HEK293T (cell line): ENCODE results near the gene SOX12.

Experiments
- CTCF ChIA-PET: fragments of 350-600 bp; formaldehyde crosslinking; extraction: SDS; loops from one replicate; lab custom pipeline; 2021; ENCODE audit warnings: antibody characterized with exemption, inconsistent platforms; lab: Yijun Ruan, JAX
- POLR2A ChIA-PET: fragments of 350-600 bp; formaldehyde crosslinking; extraction: SDS; loops from one replicate; lab custom pipeline; 2020; ENCODE audit warnings: antibody characterized with exemption, inconsistent platforms; lab: Yijun Ruan, JAX
- DNase-seq: peaks from one replicate; pipeline ENCODE4 v3.0.0; 2012; ENCODE audit warnings: mixed read lengths; ENCODE audit errors: extremely low spot score
- ARNT ChIP-seq: fragments of 450-650 bp; IDR thresholded peaks from 2 replicates; pipeline ENCODE4 v1.6.1; 2017; ENCODE audit warnings: mild to moderate bottlenecking
- BHLHE40 ChIP-seq: fragments of 450-650 bp; IDR thresholded peaks from 2 replicates; pipeline ENCODE4 v1.6.1; 2016; ENCODE audit warnings: mild to moderate bottlenecking, moderate library complexity, borderline replicate concordance
- CTBP1 ChIP-seq: fragments of 450-650 bp; IDR thresholded peaks from 2 replicates; pipeline ENCODE4 v1.6.1; 2016; ENCODE audit warnings: borderline replicate concordance
- ELF4 ChIP-seq: fragments of 450-650 bp; IDR thresholded peaks from 2 replicates; pipeline ENCODE4 v1.6.1; 2017; ENCODE audit warnings: antibody characterized with exemption
- FOXA1 ChIP-seq: fragments of 450-650 bp; IDR thresholded peaks from 2 replicates; pipeline ENCODE4 v1.6.1; 2016; ENCODE audit warnings: mild to moderate bottlenecking
- FOXK2 ChIP-seq: fragments of 450-650 bp; IDR thresholded peaks from 2 replicates; pipeline ENCODE4 v1.6.1; 2016; ENCODE audit warnings: mild to moderate bottlenecking
- FOXM1 ChIP-seq: fragments of 450-650 bp; IDR thresholded peaks from 2 replicates; pipeline ENCODE4 v1.6.1; 2017; ENCODE audit warnings: mild to moderate bottlenecking, borderline replicate concordance
- HDGF ChIP-seq: fragments of 450-650 bp; IDR thresholded peaks from 2 replicates; pipeline ENCODE4 v1.6.1; 2017; ENCODE audit warnings: antibody characterized with exemption, borderline replicate concordance
- L3MBTL2 ChIP-seq: fragments of 450-650 bp; conservative IDR thresholded peaks from 2 replicates; pipeline ENCODE4 v1.6.1; 2016; ENCODE audit warnings: mild to moderate bottlenecking
- LEF1 ChIP-seq: fragments of 450-650 bp; IDR thresholded peaks from 2 replicates; pipeline ENCODE4 v1.6.1; 2017; ENCODE audit warnings: mild to moderate bottlenecking, borderline replicate concordance
- NFRKB ChIP-seq: fragments of 450-650 bp; IDR thresholded peaks from 2 replicates; pipeline ENCODE4 v1.6.1; 2016; ENCODE audit warnings: mild to moderate bottlenecking, moderate library complexity
- PKNOX1 ChIP-seq: fragments of 450-650 bp; IDR thresholded peaks from 2 replicates; pipeline ENCODE4 v1.6.1; 2016
- SP1 ChIP-seq: fragments of 450-650 bp; IDR thresholded peaks from 2 replicates; pipeline ENCODE4 v1.6.1; 2017
- SUZ12 ChIP-seq: fragments of 450-650 bp; IDR thresholded peaks from 2 replicates; pipeline ENCODE4 v1.6.1; 2016; ENCODE audit warnings: mild to moderate bottlenecking
- TARDBP ChIP-seq: fragments of 450-650 bp; IDR thresholded peaks from 2 replicates; pipeline ENCODE4 v1.6.1; 2016
- ZNF384 ChIP-seq: fragments of 450-650 bp; IDR thresholded peaks from 2 replicates; pipeline ENCODE4 v1.6.1; 2016

SOX12 gene

GRCh38 chr20:278607-279571, 46.5 kb upstream of the SOX12 start:
- ChIA-PET POLR2A (interaction anchor here (1.0 kb wide), 1 partner anchor 54 kb away, joined by 3 read pairs; no protein-coding TSS in a partner anchor), CTCF (no interaction called here)
- DNase-seq = no peak
- TF ChIP-seq SP1 (no peak), FOXK2 (no peak), ARNT (no peak), LEF1 (no peak), L3MBTL2 (no peak), HDGF (no peak)

GRCh38 chr20:284172-284571, 41.2 kb upstream of the SOX12 start:
- CTCF ChIA-PET = no interaction called here
- TF ChIP-seq LEF1 (no peak), BHLHE40 (no peak), ZNF384 (no peak)
- POLR2A ChIA-PET = no interaction called here
- no peak for DNase-seq

- ChIA-PET POLR2A (no interaction called here), CTCF (no interaction called here)
- DNase-seq = no peak
- TF ChIP-seq PKNOX1 (no peak), ARNT (no peak), FOXK2 (no peak), ELF4 (no peak), SUZ12 (no peak), FOXM1 (no peak), BHLHE40 (no peak), FOXA1 (no peak), SP1 (no peak), NFRKB (no peak), TARDBP (no peak), LEF1 (no peak), L3MBTL2 (no peak), CTBP1 (no peak), HDGF (no peak), ZNF384 (no peak)
Observed at GRCh38 chr20:286508-286907, 38.8 kb upstream of the SOX12 start.

- no peak for DNase-seq
- CTCF ChIA-PET = no interaction called here
- POLR2A ChIA-PET = interaction anchor here (1.1 to 1.5 kb wide), 2 partner anchors 10 to 36 kb away, joined by 3 to 4 read pairs; partner anchors contain the start of gene SOX12
- no peak for TF ChIP-seq FOXM1
- no peak for TF ChIP-seq BHLHE40
- no peak for TF ChIP-seq LEF1
- no peak for TF ChIP-seq ARNT
- TF ChIP-seq FOXK2 = no peak
- TF ChIP-seq SP1 = no peak
- no peak for TF ChIP-seq SUZ12
- no peak for TF ChIP-seq NFRKB
- no peak for TF ChIP-seq ELF4
- TF ChIP-seq TARDBP = no peak
- TF ChIP-seq PKNOX1 = no peak
- TF ChIP-seq FOXA1 = no peak
- no peak for TF ChIP-seq HDGF
- TF ChIP-seq CTBP1 = no peak
- TF ChIP-seq ZNF384 = no peak
- no peak for TF ChIP-seq L3MBTL2
Observed at GRCh38 chr20:288956-289692, 36.2 kb upstream of the SOX12 start.

GRCh38 chr20:289693-290083, 35.7 kb upstream of the SOX12 start:
- POLR2A ChIA-PET = interaction anchor here (1.1 to 1.5 kb wide), 2 partner anchors 10 to 36 kb away, joined by 3 to 4 read pairs; partner anchors contain the start of gene SOX12
- DNase-seq = no peak
- CTCF ChIA-PET = no interaction called here
- TF ChIP-seq NFRKB (no peak), ELF4 (no peak), SUZ12 (no peak), FOXM1 (no peak), ZNF384 (no peak), HDGF (no peak), PKNOX1 (no peak), TARDBP (no peak), CTBP1 (no peak)

- DNase-seq = peak; percentile 95
- ChIA-PET POLR2A (interaction anchor here (1.5 kb wide), 1 partner anchor 35 kb away, joined by 4 read pairs; the partner anchor contains the start of gene SOX12), CTCF (no interaction called here)
- TF ChIP-seq PKNOX1 (no peak), SP1 (no peak), L3MBTL2 (peak; percentile 92), ZNF384 (peak; percentile 95), SUZ12 (no peak), HDGF (no peak), ELF4 (no peak), NFRKB (no peak), CTBP1 (no peak), FOXK2 (no peak), ARNT (no peak)
Observed at GRCh38 chr20:290084-290831, 35.1 kb upstream of the SOX12 start, which contains the start of gene C20orf96. Gene C20orf96, minus strand, starts transcription at chr20:290750. Its CDS starts 140 bp downstream, at chr20:290610.
